ENCODE measurements around the gene SLC35A5.

DNA sequence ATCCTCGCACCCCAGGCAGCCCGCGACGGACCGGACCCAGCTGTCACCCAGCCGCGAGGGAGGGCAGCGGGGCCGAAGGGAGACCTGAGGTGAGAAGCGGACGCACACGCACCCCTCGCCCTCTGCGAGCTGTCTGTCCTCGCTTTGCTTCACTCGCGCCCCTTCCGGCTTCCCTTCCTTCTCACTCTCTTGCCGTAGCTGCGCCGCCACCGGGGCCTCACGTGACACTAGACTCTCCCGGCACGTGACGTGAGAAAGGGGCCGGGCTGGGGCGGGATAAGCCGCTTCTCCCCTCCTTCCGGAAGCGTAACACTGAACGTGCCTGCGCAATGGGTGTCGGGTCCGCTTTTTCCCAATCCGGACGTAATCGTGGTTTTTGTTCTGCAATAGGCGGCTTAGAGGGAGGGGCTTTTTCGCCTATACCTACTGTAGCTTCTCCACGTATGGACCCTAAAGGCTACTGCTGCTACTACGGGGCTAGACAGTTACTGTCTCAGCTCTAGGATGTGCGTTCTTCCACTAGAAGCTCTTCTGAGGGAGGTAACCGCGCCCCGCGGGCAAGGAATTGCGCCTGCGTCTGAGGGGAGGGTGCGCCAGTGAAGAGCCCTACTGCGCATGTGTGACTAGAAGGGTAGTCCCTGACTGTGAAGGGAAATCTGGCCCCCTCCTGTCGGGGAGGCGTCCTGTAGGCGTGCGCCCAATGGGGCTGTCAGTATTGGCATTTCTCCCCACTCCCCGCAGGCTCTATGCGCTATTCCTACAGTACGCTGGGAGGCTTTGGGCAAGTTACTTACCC lies at the start of gene SLC35A5, which contains the start of gene ATG3:
- no peak for TF ChIP-seq EZH2 (IDR thresholded peaks at IDR 0.05; ENCODE audit: borderline replicate concordance, low read depth, low read length, poor library complexity, severe bottlenecking)
- TF ChIP-seq, protein P1, sequence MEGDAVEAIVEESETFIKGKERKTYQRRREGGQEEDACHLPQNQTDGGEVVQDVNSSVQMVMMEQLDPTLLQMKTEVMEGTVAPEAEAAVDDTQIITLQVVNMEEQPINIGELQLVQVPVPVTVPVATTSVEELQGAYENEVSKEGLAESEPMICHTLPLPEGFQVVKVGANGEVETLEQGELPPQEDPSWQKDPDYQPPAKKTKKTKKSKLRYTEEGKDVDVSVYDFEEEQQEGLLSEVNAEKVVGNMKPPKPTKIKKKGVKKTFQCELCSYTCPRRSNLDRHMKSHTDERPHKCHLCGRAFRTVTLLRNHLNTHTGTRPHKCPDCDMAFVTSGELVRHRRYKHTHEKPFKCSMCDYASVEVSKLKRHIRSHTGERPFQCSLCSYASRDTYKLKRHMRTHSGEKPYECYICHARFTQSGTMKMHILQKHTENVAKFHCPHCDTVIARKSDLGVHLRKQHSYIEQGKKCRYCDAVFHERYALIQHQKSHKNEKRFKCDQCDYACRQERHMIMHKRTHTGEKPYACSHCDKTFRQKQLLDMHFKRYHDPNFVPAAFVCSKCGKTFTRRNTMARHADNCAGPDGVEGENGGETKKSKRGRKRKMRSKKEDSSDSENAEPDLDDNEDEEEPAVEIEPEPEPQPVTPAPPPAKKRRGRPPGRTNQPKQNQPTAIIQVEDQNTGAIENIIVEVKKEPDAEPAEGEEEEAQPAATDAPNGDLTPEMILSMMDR (conservative IDR thresholded peaks at IDR 0.05; ENCODE audit: low read depth, low read length): no peak
